ENCODE measurements around the gene SLC35F4.

The SLC35F4 gene

GRCh38 chr14:57617510-57617909 is 248.4 kb downstream of the SLC35F4 start:
- Histone ChIP-seq H3K27me3 (no peaks in the 10 kb centered on the region), H3K36me3 (no peaks in the 10 kb centered on the region), H3K4me1 (no peaks in the 10 kb centered on the region), H3K9me3 (no peaks in the 10 kb centered on the region), H3K4me3 (ENCODE audit: low read depth, low read length) (no peak overlapping the region)
- no peak for DNase-seq
- TF ChIP-seq, protein P1, sequence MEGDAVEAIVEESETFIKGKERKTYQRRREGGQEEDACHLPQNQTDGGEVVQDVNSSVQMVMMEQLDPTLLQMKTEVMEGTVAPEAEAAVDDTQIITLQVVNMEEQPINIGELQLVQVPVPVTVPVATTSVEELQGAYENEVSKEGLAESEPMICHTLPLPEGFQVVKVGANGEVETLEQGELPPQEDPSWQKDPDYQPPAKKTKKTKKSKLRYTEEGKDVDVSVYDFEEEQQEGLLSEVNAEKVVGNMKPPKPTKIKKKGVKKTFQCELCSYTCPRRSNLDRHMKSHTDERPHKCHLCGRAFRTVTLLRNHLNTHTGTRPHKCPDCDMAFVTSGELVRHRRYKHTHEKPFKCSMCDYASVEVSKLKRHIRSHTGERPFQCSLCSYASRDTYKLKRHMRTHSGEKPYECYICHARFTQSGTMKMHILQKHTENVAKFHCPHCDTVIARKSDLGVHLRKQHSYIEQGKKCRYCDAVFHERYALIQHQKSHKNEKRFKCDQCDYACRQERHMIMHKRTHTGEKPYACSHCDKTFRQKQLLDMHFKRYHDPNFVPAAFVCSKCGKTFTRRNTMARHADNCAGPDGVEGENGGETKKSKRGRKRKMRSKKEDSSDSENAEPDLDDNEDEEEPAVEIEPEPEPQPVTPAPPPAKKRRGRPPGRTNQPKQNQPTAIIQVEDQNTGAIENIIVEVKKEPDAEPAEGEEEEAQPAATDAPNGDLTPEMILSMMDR (IDR thresholded peaks at IDR 0.05; ENCODE audit: low read depth, low read length), result no peak

DNA sequence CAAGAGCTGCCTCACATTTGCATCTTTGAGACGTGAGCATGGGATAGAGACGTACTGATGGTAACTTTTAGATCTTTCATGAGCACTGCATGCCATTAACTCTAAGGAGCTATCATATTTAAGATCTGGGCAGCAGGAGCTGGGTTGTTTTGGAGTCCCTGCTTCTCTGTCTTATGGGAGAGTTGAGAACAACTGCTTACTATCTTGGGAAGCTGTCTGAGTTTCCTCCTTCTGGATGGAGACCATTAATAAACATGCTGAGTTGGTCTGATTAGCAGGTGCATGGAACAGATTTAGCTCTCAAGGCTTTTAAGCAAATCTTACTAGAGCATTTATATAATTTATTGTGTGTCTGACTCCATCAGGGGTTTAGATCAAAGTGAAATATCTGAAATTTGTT is 252.9 kb downstream of the SLC35F4 start:
- Histone ChIP-seq H3K27me3 (no peaks in the 10 kb centered on the region), H3K4me3 (ENCODE audit: low read depth, low read length) (no peak overlapping the region), H3K4me1 (no peaks in the 10 kb centered on the region), H3K36me3 (no peaks in the 10 kb centered on the region), H3K9me3 (no peaks in the 10 kb centered on the region)
- no peak for DNase-seq
- TF ChIP-seq, protein P1 (IDR thresholded peaks at IDR 0.05; ENCODE audit: low read depth, low read length), result no peak

DNA sequence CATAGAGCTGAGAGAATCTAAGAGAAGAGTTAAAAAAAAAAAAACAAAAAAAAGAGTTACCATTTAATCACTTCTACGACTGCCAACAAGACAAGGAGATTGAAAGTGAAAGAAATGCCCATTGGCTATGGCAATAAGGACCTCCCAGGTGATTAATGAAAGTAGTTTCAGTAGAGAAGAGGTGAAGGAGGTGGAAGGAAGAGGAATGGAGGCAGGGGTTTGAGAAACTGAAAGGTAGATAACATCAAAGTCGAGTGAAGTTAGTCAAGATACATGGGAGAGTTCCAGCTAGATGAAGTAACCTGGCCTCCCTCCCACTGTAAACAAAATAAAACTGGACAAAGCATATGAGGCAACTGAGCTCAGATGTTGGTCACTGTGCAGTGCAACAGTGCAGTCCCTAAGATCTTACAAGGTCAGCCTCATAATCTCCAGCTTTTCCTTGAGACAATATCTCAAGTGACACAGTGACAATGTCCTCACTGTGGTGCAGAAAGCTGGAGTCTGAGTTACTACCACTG is 254.3 kb downstream of the SLC35F4 start:
- no peaks in the 10 kb centered on the region for H3K4me1 ChIP-seq
- H3K4me3 ChIP-seq (ENCODE audit: low read depth, low read length), result no peak overlapping the region
- H3K36me3 ChIP-seq, result no peaks in the 10 kb centered on the region
- no peaks in the 10 kb centered on the region for H3K9me3 ChIP-seq
- no peak for DNase-seq
- TF ChIP-seq, protein P1 (IDR thresholded peaks at IDR 0.05; ENCODE audit: low read depth, low read length), result no peak
- H3K27me3 ChIP-seq, result no peaks in the 10 kb centered on the region

- no peak for DNase-seq
- Histone ChIP-seq H3K4me3 (ENCODE audit: low read depth, low read length) (no peak overlapping the region), H3K4me1 (no peaks in the 10 kb centered on the region), H3K9me3 (no peaks in the 10 kb centered on the region), H3K27me3 (no peaks in the 10 kb centered on the region), H3K36me3 (no peaks in the 10 kb centered on the region)
- TF ChIP-seq, protein P1 (IDR thresholded peaks at IDR 0.05; ENCODE audit: low read depth, low read length), result no peak
Observed at GRCh38 chr14:57610631-57611030, 255.3 kb downstream of the SLC35F4 start.

- no peak for DNase-seq
- H3K27me3 ChIP-seq, result no peaks in the 10 kb centered on the region
- TF ChIP-seq, protein P1 (IDR thresholded peaks at IDR 0.05; ENCODE audit: low read depth, low read length), result no peak
Observed at GRCh38 chr14:57609192-57610075, 256.5 kb downstream of the SLC35F4 start.

DNA sequence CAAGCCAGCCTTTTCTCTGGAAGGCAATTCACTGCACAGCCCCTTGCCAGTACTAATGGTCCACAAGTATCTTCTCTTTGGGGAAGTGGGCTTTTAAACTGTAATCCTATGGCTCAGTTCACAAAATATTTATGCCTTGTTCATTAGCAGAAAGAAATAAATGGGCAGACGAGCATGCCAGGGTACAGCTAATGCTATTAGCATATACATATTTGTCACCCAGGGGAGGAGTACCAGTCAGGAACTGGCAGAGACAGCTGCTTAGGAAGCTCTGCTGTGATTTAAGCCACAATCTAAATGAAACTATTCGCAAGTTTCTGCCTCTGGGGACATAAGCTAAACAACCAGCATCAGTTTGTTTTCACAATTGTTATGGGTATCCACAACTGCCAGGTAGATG is 258.8 kb downstream of the SLC35F4 start:
- no peaks in the 10 kb centered on the region for H3K9me3 ChIP-seq
- no peaks in the 10 kb centered on the region for H3K4me1 ChIP-seq
- TF ChIP-seq, protein P1 (IDR thresholded peaks at IDR 0.05; ENCODE audit: low read depth, low read length), result no peak
- H3K4me3 ChIP-seq (ENCODE audit: low read depth, low read length), result no peak overlapping the region
- no peaks in the 10 kb centered on the region for H3K36me3 ChIP-seq
- DNase-seq, result no peak
- H3K27me3 ChIP-seq, result no peaks in the 10 kb centered on the region

More at GRCh38 chr14:57609192-57610075, 256.5 kb downstream of the SLC35F4 start:
- Histone ChIP-seq H3K4me1 (no peaks in the 10 kb centered on the region), H3K4me3 (ENCODE audit: low read depth, low read length) (no peak overlapping the region), H3K9me3 (no peaks in the 10 kb centered on the region), H3K36me3 (no peaks in the 10 kb centered on the region)

Data from BE2C (cell line).